HL-60 (cell line): Measurements from ENCODE around the gene ROPN1.

ENCODE experiments used
- DNase-seq, 2 experiments: peaks; one replicate each; pipeline ENCODE4 v3.0.0-alpha.2; 2010 to 2020; ENCODE audit warnings: low read depth in 1 of 2, low spot score in 1 of 2
- H3K27ac ChIP-seq: fragments of 250-450 bp; sonication (Bioruptor Pico); replicated peaks from 2 replicates; pipeline ENCODE4 v1.5.1; 2020; ENCODE audit warnings: mild to moderate bottlenecking, moderate library complexity
- H3K27me3 ChIP-seq: fragments of 250-450 bp; sonication (Bioruptor Pico); 2 replicates; pipeline ENCODE4 v1.5.1; 2021; ENCODE audit warnings: mild to moderate bottlenecking, moderate library complexity; ENCODE audit not compliant: insufficient read depth, poor library complexity, severe bottlenecking
- H3K4me3 ChIP-seq: replicated peaks from 2 replicates; pipeline ENCODE4 v1.5.1; 2011; ENCODE audit warnings: mild to moderate bottlenecking, control low read depth, low read length; ENCODE audit not compliant: insufficient read depth
- GABPA ChIP-seq: IDR thresholded peaks from 2 replicates; pipeline ENCODE4 v1.6.1; 2012; ENCODE audit warnings: low read depth
- POLR2AphosphoS5 ChIP-seq: IDR thresholded peaks from 2 replicates; pipeline ENCODE4 v1.6.1; 2012; ENCODE audit warnings: low read depth
- REST ChIP-seq: IDR thresholded peaks from 2 replicates; pipeline ENCODE4 v1.6.1; 2012; ENCODE audit warnings: low read depth; ENCODE audit not compliant: insufficient replicate concordance
- SPI1 ChIP-seq: IDR thresholded peaks from 2 replicates; pipeline ENCODE4 v1.6.1; 2012; ENCODE audit warnings: low read depth, mild to moderate bottlenecking, borderline replicate concordance
- TF ChIP-seq, protein P1 (sequence below): IDR thresholded peaks from one replicate; pipeline ENCODE4 v1.5.1; 2011; ENCODE audit warnings: low read length, control low read depth, inconsistent platforms; ENCODE audit not compliant: insufficient read depth

The ROPN1 gene

DNA sequence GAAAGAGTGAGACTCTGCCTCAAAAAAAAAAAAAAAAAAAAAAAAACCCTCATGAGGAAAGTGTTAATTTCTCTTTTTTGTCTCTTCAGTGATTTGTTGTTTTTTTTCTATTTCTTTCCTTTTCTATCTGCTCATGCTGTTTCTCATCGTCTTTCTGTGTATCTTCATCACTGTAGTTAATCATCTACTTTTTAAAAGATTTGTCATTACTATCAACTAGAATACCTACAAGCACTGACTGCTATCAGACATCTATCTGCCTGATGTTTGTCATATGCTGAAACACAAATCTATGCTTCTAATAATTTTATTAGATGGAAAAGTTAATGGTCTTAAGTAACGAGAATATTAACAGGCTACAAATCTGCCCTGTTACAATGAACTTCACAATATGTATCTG is 57.7 kb downstream of the ROPN1 start:
- DNase-seq = no peak
- H3K27ac ChIP-seq = no peak overlapping the region
- no peaks in the 10 kb centered on the region for H3K27me3 ChIP-seq
- no peak for TF ChIP-seq GABPA
- TF ChIP-seq REST = no peak
- TF ChIP-seq POLR2AphosphoS5 = no peak
- TF ChIP-seq, protein P1, sequence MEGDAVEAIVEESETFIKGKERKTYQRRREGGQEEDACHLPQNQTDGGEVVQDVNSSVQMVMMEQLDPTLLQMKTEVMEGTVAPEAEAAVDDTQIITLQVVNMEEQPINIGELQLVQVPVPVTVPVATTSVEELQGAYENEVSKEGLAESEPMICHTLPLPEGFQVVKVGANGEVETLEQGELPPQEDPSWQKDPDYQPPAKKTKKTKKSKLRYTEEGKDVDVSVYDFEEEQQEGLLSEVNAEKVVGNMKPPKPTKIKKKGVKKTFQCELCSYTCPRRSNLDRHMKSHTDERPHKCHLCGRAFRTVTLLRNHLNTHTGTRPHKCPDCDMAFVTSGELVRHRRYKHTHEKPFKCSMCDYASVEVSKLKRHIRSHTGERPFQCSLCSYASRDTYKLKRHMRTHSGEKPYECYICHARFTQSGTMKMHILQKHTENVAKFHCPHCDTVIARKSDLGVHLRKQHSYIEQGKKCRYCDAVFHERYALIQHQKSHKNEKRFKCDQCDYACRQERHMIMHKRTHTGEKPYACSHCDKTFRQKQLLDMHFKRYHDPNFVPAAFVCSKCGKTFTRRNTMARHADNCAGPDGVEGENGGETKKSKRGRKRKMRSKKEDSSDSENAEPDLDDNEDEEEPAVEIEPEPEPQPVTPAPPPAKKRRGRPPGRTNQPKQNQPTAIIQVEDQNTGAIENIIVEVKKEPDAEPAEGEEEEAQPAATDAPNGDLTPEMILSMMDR = no peak
- TF ChIP-seq SPI1 = no peak
- H3K4me3 ChIP-seq = no peak overlapping the region

- H3K27ac ChIP-seq = no peak overlapping the region
- H3K4me3 ChIP-seq = no peak overlapping the region
- H3K27me3 ChIP-seq = no peaks in the 10 kb centered on the region
- no peak for DNase-seq
- TF ChIP-seq, protein P1 = no peak
- no peak for TF ChIP-seq REST
- no peak for TF ChIP-seq POLR2AphosphoS5
- no peak for TF ChIP-seq GABPA
- no peak for TF ChIP-seq SPI1
Measured at GRCh38 chr3:123930445-123930844, 61.5 kb downstream of the ROPN1 start.

- TF ChIP-seq, protein P1 = no peak
- TF ChIP-seq SPI1 (no peak), POLR2AphosphoS5 (no peak), GABPA (no peak), REST (no peak)
- no peak overlapping the region for H3K4me3 ChIP-seq
- DNase-seq = no peak
- no peaks in the 10 kb centered on the region for H3K27me3 ChIP-seq
- no peak overlapping the region for H3K27ac ChIP-seq
Measured at GRCh38 chr3:123929325-123929724, 62.6 kb downstream of the ROPN1 start.
